T-helper 1 cell treated with Interleukin-12 subunit alpha and Interleukin-12 subunit beta and Interleukin-4 antibody, amounts not matched to agents 30 μg/mL and 1 μg/mL, for 36 hours (primary cell): Measurements from ENCODE around the gene PKNOX2.

Experiments
- H3K27ac Mint-ChIP-seq: one replicate; pipeline ENCODE4 v1.8.0; 2021; ENCODE audit warnings: mild to moderate bottlenecking, mixed read lengths
- H3K27me3 Mint-ChIP-seq: one replicate; pipeline ENCODE4 v1.8.0; 2021; ENCODE audit warnings: low read depth, mixed read lengths
- H3K36me3 Mint-ChIP-seq: one replicate; pipeline ENCODE4 v1.8.0; 2021; ENCODE audit warnings: low read depth, mixed read lengths
- H3K4me1 Mint-ChIP-seq: one replicate; pipeline ENCODE4 v1.8.0; 2021; ENCODE audit warnings: low read depth, mixed read lengths
- H3K4me3 Mint-ChIP-seq: one replicate; pipeline ENCODE4 v1.8.0; 2021; ENCODE audit warnings: mild to moderate bottlenecking, moderate library complexity, mixed read lengths
- H3K9me3 Mint-ChIP-seq: one replicate; pipeline ENCODE4 v1.8.0; 2021; ENCODE audit warnings: mixed read lengths

Gene PKNOX2

GRCh38 chr11:125449565-125449964 lies 285.0 kb downstream of the PKNOX2 start:
- no peak overlapping the region for H3K4me3 Mint-ChIP-seq
- H3K27me3 Mint-ChIP-seq, result peaks cover 5% of the 10 kb centered on the region
- H3K27ac Mint-ChIP-seq, result no peak overlapping the region
- no peaks in the 10 kb centered on the region for H3K9me3 Mint-ChIP-seq
- H3K36me3 Mint-ChIP-seq, result no peaks in the 10 kb centered on the region
- no peaks in the 10 kb centered on the region for H3K4me1 Mint-ChIP-seq

- Mint-ChIP-seq H3K9me3 (no peaks in the 10 kb centered on the region), H3K4me3 (no peak overlapping the region)
These were observed 287.0 kb downstream of the PKNOX2 start for GRCh38 chr11:125451400-125452124.

DNA sequence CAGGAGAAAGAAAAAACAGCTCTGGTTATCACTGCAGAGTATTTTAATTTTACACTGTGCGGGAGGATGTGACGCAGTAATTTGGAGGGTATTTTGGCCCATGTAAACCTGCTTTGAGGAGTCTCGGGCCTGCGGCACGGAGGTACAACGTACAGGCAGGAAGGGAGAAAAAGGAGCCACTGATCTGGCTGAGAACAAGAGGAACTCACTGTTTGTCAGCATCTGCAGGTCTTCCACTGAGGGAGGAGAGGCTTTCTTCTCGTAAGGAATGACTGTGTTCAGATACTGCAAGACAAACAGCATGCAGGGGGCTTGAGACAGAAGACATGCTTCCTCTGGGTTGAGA lies 287.5 kb downstream of the PKNOX2 start:
- H3K9me3 Mint-ChIP-seq, result no peaks in the 10 kb centered on the region
- H3K27ac Mint-ChIP-seq, result no peak overlapping the region
- no peaks in the 10 kb centered on the region for H3K36me3 Mint-ChIP-seq
- H3K4me1 Mint-ChIP-seq, result no peaks in the 10 kb centered on the region
- H3K27me3 Mint-ChIP-seq, result peaks cover 2% of the 10 kb centered on the region
- no peak overlapping the region for H3K4me3 Mint-ChIP-seq

More at GRCh38 chr11:125451400-125452124, 287.0 kb downstream of the PKNOX2 start:
- no peaks in the 10 kb centered on the region for H3K36me3 Mint-ChIP-seq
- no peak overlapping the region for H3K27ac Mint-ChIP-seq
- no peaks in the 10 kb centered on the region for H3K4me1 Mint-ChIP-seq
- peaks cover 5% of the 10 kb centered on the region for H3K27me3 Mint-ChIP-seq

- Mint-ChIP-seq H3K9me3 (no peaks in the 10 kb centered on the region), H3K36me3 (no peaks in the 10 kb centered on the region), H3K27me3 (no peaks in the 10 kb centered on the region), H3K4me3 (no peak overlapping the region), H3K4me1 (no peaks in the 10 kb centered on the region), H3K27ac (no peak overlapping the region)
These were observed 289.5 kb downstream of the PKNOX2 start for GRCh38 chr11:125454047-125454446.

GRCh38 chr11:125455851-125456250 lies 291.3 kb downstream of the PKNOX2 start:
- H3K36me3 Mint-ChIP-seq, result no peaks in the 10 kb centered on the region
- H3K4me1 Mint-ChIP-seq, result no peaks in the 10 kb centered on the region
- H3K27ac Mint-ChIP-seq, result no peak overlapping the region
- H3K4me3 Mint-ChIP-seq, result no peak overlapping the region
- no peaks in the 10 kb centered on the region for H3K27me3 Mint-ChIP-seq
- no peaks in the 10 kb centered on the region for H3K9me3 Mint-ChIP-seq

DNA sequence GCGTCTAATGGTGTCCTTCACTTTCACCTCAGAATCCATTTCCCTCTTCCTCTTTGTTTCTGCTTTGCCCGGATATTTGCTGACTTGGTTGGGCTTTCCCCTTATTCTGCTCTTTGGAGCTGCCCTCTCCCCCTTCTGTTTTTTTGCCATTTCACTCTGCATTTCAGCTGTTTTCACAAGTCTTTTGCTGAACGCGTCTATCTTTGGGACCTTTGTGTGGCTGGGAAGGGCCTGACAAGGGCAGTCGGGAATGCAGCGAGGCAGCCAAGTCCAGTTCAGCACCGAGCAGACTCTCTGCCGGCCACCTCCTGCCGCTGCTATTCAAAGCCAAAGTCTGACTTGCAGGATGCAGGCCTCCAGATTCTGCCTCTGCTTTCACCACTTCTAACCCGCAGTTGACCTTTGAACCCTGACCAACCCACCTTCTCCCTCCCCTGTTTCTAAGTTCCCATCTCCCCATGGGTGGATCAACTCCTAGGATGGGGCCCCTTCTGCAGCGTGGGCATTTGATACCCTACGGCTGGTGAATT lies 293.3 kb downstream of the PKNOX2 start:
- Mint-ChIP-seq H3K4me1 (no peaks in the 10 kb centered on the region), H3K27ac (no peak overlapping the region), H3K9me3 (no peaks in the 10 kb centered on the region), H3K4me3 (no peak overlapping the region), H3K36me3 (no peaks in the 10 kb centered on the region), H3K27me3 (no peaks in the 10 kb centered on the region)

DNA sequence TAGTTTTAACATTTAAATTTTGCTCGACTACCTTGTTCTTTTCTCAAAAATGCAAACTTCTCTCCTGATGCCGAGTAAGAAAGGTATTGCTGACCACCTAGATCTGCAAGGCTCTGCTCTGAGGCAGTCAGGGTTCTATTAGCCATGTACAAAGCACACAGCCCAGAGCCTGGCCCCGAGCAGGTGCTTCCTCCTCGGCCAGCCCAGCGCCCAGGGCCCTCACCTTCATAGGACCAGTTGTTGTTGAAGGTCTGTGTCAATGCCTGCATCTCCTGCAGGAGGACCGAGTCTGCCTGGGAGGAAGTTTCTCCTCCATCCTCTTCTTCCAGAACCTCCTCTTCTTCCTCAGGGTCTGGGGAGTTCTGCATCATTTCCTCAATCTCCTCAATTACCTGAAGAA lies 295.7 kb downstream of the PKNOX2 start:
- H3K36me3 Mint-ChIP-seq, result no peaks in the 10 kb centered on the region
- peaks cover 5% of the 10 kb centered on the region for H3K27me3 Mint-ChIP-seq

DNA sequence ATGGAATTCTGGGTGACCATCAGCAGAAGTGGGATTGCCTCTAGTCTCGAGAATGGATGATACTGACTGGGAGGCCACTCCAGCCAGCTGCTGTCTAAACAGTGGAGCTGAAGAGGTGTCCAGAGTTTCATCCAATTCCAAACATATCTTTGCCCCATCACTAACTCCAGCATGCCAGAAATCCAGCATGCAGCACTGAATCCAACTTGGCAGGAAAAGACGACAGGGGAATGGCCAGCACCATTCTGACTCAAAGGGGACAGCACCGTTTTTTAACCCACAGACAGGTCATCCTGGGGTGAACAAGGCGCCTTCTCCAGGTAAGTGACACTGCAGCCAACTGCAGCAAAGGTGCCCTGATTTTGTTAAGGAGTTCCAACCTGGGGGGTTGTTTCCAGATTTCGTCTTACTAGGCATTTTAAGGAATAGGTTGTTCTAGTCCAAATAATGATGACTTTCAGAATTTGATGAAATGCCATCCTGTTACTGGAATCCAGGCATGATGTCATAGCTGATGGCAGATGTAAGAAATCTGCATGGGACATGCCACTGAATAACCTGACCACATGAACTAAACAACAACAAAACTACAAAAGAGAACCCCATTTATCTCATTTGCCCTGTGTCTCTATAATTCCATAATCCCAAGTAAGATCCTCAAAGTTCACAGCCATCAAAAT lies 299.2 kb downstream of the PKNOX2 start:
- no peaks in the 10 kb centered on the region for H3K9me3 Mint-ChIP-seq
- no peaks in the 10 kb centered on the region for H3K4me1 Mint-ChIP-seq

More for the DNA sequence above, 295.7 kb downstream of the PKNOX2 start:
- Mint-ChIP-seq H3K27ac (no peak overlapping the region), H3K9me3 (no peaks in the 10 kb centered on the region), H3K4me3 (no peak overlapping the region), H3K4me1 (no peaks in the 10 kb centered on the region)

DNA sequence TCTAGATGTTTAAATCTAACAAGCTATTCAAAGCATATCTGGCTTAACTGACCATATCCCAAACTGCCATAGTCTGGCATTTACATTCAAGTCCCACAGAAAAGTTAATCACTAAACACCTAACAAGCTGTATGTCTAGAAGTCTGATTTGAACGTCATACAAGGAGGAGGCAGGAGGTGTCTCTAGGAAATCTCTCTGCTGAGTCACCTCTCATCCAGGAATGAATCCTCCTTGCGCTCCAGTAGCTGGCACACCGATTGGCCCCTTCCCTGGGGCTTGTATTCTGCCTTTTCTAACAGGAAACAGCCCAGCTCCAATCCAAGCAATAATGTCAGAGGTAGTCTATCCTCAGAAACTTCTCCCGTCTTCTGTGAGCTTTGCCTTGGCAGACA lies 299.7 kb downstream of the PKNOX2 start:
- Mint-ChIP-seq H3K27me3 (peaks cover 9% of the 10 kb centered on the region), H3K4me1 (no peaks in the 10 kb centered on the region), H3K4me3 (no peak overlapping the region), H3K9me3 (no peaks in the 10 kb centered on the region), H3K36me3 (no peaks in the 10 kb centered on the region), H3K27ac (no peak overlapping the region)

More for the DNA sequence above, 299.2 kb downstream of the PKNOX2 start:
- H3K27me3 Mint-ChIP-seq, result peaks cover 9% of the 10 kb centered on the region
- H3K27ac Mint-ChIP-seq, result no peak overlapping the region
- no peak overlapping the region for H3K4me3 Mint-ChIP-seq
- H3K36me3 Mint-ChIP-seq, result no peaks in the 10 kb centered on the region

- no peak overlapping the region for H3K27ac Mint-ChIP-seq
- H3K4me1 Mint-ChIP-seq, result no peaks in the 10 kb centered on the region
- peaks cover 9% of the 10 kb centered on the region for H3K27me3 Mint-ChIP-seq
These were observed 300.1 kb downstream of the PKNOX2 start for GRCh38 chr11:125464666-125465065.

GRCh38 chr11:125465255-125465654 lies 300.7 kb downstream of the PKNOX2 start:
- H3K36me3 Mint-ChIP-seq, result no peaks in the 10 kb centered on the region
- no peak overlapping the region for H3K27ac Mint-ChIP-seq
- H3K9me3 Mint-ChIP-seq, result no peaks in the 10 kb centered on the region
- no peak overlapping the region for H3K4me3 Mint-ChIP-seq
- no peaks in the 10 kb centered on the region for H3K4me1 Mint-ChIP-seq
- H3K27me3 Mint-ChIP-seq, result peaks cover 15% of the 10 kb centered on the region

More at GRCh38 chr11:125464666-125465065, 300.1 kb downstream of the PKNOX2 start:
- Mint-ChIP-seq H3K4me3 (no peak overlapping the region), H3K36me3 (no peaks in the 10 kb centered on the region), H3K9me3 (no peaks in the 10 kb centered on the region)

GRCh38 chr11:125465701-125466100 lies 301.1 kb downstream of the PKNOX2 start:
- Mint-ChIP-seq H3K36me3 (no peaks in the 10 kb centered on the region), H3K4me1 (no peaks in the 10 kb centered on the region), H3K9me3 (no peaks in the 10 kb centered on the region), H3K4me3 (no peak overlapping the region), H3K27me3 (peaks cover 18% of the 10 kb centered on the region), H3K27ac (no peak overlapping the region)

DNA sequence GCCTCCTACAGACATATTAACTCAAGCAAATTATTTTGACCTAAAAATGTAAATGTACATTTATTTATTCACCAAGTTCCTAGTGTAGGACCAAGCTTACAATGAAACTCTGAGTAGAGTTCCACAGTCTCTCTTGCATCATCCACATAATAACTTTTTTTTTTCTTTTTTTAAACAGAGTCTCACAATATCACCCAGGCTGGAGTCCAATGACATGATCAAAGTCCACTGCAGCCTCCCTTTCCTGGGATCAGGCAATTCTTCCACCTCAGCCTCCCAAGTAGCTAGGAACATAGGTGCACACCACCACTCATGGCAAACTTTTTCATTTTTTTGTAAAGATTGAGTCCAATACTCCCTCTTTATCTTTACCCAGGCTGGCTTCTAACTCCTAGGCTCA lies 303.5 kb downstream of the PKNOX2 start:
- H3K9me3 Mint-ChIP-seq, result no peaks in the 10 kb centered on the region
- H3K36me3 Mint-ChIP-seq, result no peaks in the 10 kb centered on the region
- no peak overlapping the region for H3K27ac Mint-ChIP-seq
- peaks cover 33% of the 10 kb centered on the region for H3K27me3 Mint-ChIP-seq
- H3K4me3 Mint-ChIP-seq, result no peak overlapping the region
- H3K4me1 Mint-ChIP-seq, result no peaks in the 10 kb centered on the region

DNA sequence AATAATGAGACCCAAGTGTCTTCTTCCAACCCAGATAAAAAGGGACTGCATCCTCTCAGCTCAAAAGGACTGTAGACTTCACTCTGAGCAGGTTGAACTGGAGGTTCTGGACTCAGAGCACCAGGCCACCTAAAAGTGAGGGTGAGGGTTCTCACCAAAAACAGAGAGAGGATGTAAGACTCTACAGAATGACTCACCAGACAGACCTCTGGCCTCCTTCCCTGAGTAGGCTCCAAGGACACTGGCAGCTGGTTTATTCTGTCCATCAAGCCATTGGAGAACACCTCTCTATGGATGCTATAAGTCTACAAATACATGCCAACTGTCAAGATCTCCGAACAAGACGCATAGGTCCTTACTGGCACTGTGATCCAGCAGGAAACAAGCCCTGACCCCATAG lies 304.3 kb downstream of the PKNOX2 start:
- Mint-ChIP-seq H3K36me3 (no peaks in the 10 kb centered on the region), H3K27me3 (peaks cover 33% of the 10 kb centered on the region), H3K9me3 (no peaks in the 10 kb centered on the region), H3K4me1 (no peaks in the 10 kb centered on the region), H3K4me3 (no peak overlapping the region), H3K27ac (no peak overlapping the region)

DNA sequence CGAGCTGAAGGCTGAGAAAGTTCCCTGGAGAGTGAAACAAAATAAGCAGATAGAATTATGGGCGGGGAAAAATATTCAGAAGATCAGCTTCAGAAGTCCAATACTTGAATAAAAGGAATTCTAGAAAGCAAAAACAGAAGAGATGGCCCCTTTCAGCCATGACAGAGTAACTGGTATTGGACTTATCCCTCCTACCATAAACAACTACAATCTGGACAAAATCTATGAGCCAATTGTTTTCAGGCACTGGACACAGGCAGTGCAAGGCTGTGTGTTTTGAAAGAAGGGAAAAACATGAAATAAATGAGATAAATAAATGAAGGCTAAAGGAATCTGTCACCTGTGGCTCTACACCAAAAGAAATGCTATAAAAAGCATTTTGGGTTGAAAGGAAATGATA lies 305.8 kb downstream of the PKNOX2 start:
- Mint-ChIP-seq H3K27ac (no peak overlapping the region), H3K9me3 (no peaks in the 10 kb centered on the region), H3K4me1 (no peaks in the 10 kb centered on the region), H3K27me3 (peaks cover 32% of the 10 kb centered on the region), H3K36me3 (no peaks in the 10 kb centered on the region), H3K4me3 (no peak overlapping the region)
